Measurements from ENCODE around the gene CREB5. TPM values are rescaled to one million over a fixed set of nuclear protein-coding genes. Genes with fewer than 3 reads are reported as not detected.
A peak's percentile ranks its signal among the peaks of the same experiment; 100 is the strongest.

Gene CREB5
- total RNA-seq, 1 experiment from 2014 or later, result 5.2 TPM

DNA sequence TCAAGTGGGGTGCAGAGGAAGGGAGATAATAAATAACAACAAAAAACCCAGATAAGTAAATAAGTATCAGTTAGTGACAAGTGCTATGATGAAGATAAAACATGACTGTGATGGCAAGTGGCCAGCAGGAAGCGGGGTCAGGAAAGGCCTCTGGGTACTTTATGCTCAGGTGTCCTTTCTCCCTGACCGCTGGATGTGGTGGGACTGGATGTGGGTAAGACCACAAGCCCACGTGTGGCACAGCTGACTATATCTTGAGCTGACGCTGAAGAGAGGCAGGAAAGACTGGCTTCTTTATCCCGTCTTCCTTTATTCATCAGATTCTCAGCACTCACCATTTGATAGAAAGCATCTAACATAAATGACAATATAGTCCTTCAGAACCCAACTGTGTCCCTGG lies 87.8 kb downstream of the CREB5 start:
- H3K9ac ChIP-seq (ENCODE audit: low read length), result no peak overlapping the region
- no peaks in the 10 kb centered on the region for H3K9me3 ChIP-seq (ENCODE audit: low read length)
- DNase-seq (no peak), ATAC-seq (no peak)
- H3K4me2 ChIP-seq (ENCODE audit: low read length), result no peak overlapping the region
- H3K27ac ChIP-seq (ENCODE audit: low read length), result no peak overlapping the region
- CTCF ChIA-PET, result no interaction called here
- no peaks in the 10 kb centered on the region for H3K27me3 ChIP-seq (ENCODE audit: low read length)
- no peak overlapping the region for H3K4me3 ChIP-seq (ENCODE audit: low read length)
- no peaks in the 10 kb centered on the region for H3K4me1 ChIP-seq (ENCODE audit: insufficient read depth, low read length)
- H3F3A ChIP-seq (ENCODE audit: low read length, unreplicated experiment), result no peaks in the 10 kb centered on the region
- intact Hi-C loops (cut with micrococcal nuclease), result no loop called here
- H3K79me2 ChIP-seq (ENCODE audit: low read length), result no peaks in the 10 kb centered on the region
- POLR2A ChIA-PET (ENCODE audit: unreplicated experiment), result no interaction called here
- H3K9me2 ChIP-seq (replicated peaks; ENCODE audit: low read length), result no peaks in the 10 kb centered on the region
- BruUV-seq (replicated peaks), result no TSS peak
- TF ChIP-seq, protein P1, sequence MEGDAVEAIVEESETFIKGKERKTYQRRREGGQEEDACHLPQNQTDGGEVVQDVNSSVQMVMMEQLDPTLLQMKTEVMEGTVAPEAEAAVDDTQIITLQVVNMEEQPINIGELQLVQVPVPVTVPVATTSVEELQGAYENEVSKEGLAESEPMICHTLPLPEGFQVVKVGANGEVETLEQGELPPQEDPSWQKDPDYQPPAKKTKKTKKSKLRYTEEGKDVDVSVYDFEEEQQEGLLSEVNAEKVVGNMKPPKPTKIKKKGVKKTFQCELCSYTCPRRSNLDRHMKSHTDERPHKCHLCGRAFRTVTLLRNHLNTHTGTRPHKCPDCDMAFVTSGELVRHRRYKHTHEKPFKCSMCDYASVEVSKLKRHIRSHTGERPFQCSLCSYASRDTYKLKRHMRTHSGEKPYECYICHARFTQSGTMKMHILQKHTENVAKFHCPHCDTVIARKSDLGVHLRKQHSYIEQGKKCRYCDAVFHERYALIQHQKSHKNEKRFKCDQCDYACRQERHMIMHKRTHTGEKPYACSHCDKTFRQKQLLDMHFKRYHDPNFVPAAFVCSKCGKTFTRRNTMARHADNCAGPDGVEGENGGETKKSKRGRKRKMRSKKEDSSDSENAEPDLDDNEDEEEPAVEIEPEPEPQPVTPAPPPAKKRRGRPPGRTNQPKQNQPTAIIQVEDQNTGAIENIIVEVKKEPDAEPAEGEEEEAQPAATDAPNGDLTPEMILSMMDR (conservative IDR thresholded peaks at IDR 0.05; ENCODE audit: low read depth, low read length), result no peak
- TF ChIP-seq EZH2 (IDR thresholded peaks at IDR 0.05; ENCODE audit: low read length, unreplicated experiment) (no peak), EZH2phosphoT487 (IDR thresholded peaks at IDR 0.05; ENCODE audit: borderline replicate concordance, low read length) (no peak)
- H3K36me3 ChIP-seq (ENCODE audit: low read depth, low read length), result no peaks in the 10 kb centered on the region
- H2AFZ ChIP-seq (ENCODE audit: low read length), result no peak overlapping the region
- H4K20me1 ChIP-seq (ENCODE audit: low read length), result no peaks in the 10 kb centered on the region

DNA sequence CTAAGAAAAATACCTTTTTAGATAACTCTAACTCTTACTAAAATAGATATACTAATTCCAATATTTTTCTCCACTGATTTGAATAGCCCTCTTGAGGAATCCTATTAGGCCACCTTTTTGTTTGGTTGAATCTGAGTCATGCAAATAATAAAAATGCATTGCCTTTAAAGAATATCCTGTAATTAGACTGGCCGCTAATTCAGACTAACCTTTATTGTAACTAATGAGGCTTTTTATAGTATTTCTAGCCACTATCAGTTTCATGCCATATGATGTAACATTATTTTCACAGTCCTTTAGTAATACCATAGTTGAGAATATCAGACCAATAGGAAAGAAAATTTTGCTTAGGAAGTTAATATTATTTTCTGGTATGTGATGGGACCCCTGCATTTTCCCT lies 90.1 kb downstream of the CREB5 start:
- ATAC-seq (no peak), DNase-seq (no peak)
- no peaks in the 10 kb centered on the region for H3K36me3 ChIP-seq (ENCODE audit: low read depth, low read length)
- no peaks in the 10 kb centered on the region for H3K27me3 ChIP-seq (ENCODE audit: low read length)
- no peak overlapping the region for H3K27ac ChIP-seq (ENCODE audit: low read length)
- no peak overlapping the region for H3K4me2 ChIP-seq (ENCODE audit: low read length)
- ChIA-PET POLR2A (ENCODE audit: unreplicated experiment) (no interaction called here), CTCF (no interaction called here)
- no TSS peak for BruUV-seq (replicated peaks)
- no peaks in the 10 kb centered on the region for H3K4me1 ChIP-seq (ENCODE audit: insufficient read depth, low read length)
- H3K79me2 ChIP-seq (ENCODE audit: low read length), result no peaks in the 10 kb centered on the region
- H4K20me1 ChIP-seq (ENCODE audit: low read length), result no peaks in the 10 kb centered on the region
- intact Hi-C loops (cut with micrococcal nuclease), result no loop called here
- H3K9ac ChIP-seq (ENCODE audit: low read length), result no peak overlapping the region
- H3F3A ChIP-seq (ENCODE audit: low read length, unreplicated experiment), result no peaks in the 10 kb centered on the region
- H2AFZ ChIP-seq (ENCODE audit: low read length), result no peak overlapping the region
- no peaks in the 10 kb centered on the region for H3K9me2 ChIP-seq (replicated peaks; ENCODE audit: low read length)
- no peak overlapping the region for H3K4me3 ChIP-seq (ENCODE audit: low read length)
- no peak for TF ChIP-seq EZH2 (IDR thresholded peaks at IDR 0.05; ENCODE audit: low read length, unreplicated experiment)
- TF ChIP-seq EZH2phosphoT487 (IDR thresholded peaks at IDR 0.05; ENCODE audit: borderline replicate concordance, low read length), result no peak
- TF ChIP-seq, protein P1 (conservative IDR thresholded peaks at IDR 0.05; ENCODE audit: low read depth, low read length), result no peak
- no peaks in the 10 kb centered on the region for H3K9me3 ChIP-seq (ENCODE audit: low read length)

DNA sequence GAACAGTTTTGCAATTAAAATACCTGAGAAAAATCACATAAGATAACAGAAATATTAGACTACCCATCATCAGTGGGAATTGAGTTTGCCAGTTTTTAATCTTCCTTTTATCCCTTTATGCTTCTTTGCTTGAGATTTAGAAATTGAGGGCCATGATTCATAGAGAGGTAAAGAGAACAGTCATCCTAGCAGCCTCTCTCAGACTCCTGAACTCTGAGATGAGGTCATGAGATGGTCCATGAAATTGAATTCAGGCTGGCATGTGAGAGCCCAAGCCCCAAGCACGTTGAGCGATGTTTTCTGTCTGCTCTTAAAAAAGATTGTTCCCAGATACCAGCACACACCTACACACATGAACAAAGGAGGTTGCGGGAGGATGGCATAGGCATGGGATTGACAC lies 91.1 kb downstream of the CREB5 start:
- BruUV-seq (replicated peaks), result no TSS peak
- DNase-seq (peak; percentile 17), ATAC-seq (no peak)
- Histone ChIP-seq H3K9me2 (replicated peaks; ENCODE audit: low read length) (no peaks in the 10 kb centered on the region), H3K9ac (ENCODE audit: low read length) (no peak overlapping the region), H3F3A (ENCODE audit: low read length, unreplicated experiment) (no peaks in the 10 kb centered on the region), H3K27me3 (ENCODE audit: low read length) (no peaks in the 10 kb centered on the region), H3K36me3 (ENCODE audit: low read depth, low read length) (no peaks in the 10 kb centered on the region), H2AFZ (ENCODE audit: low read length) (no peak overlapping the region), H3K4me3 (ENCODE audit: low read length) (no peak overlapping the region), H3K9me3 (ENCODE audit: low read length) (no peaks in the 10 kb centered on the region), H3K4me1 (ENCODE audit: insufficient read depth, low read length) (no peaks in the 10 kb centered on the region), H3K4me2 (ENCODE audit: low read length) (no peak overlapping the region), H3K27ac (ENCODE audit: low read length) (no peak overlapping the region), H3K79me2 (ENCODE audit: low read length) (no peaks in the 10 kb centered on the region), H4K20me1 (ENCODE audit: low read length) (no peaks in the 10 kb centered on the region)
- TF ChIP-seq, protein P1 (conservative IDR thresholded peaks at IDR 0.05; ENCODE audit: low read depth, low read length), result no peak
- TF ChIP-seq EZH2phosphoT487 (IDR thresholded peaks at IDR 0.05; ENCODE audit: borderline replicate concordance, low read length), result no peak
- TF ChIP-seq EZH2 (IDR thresholded peaks at IDR 0.05; ENCODE audit: low read length, unreplicated experiment), result no peak
- POLR2A ChIA-PET (ENCODE audit: unreplicated experiment), result no interaction called here
- CTCF ChIA-PET, result no interaction called here
- intact Hi-C loops (cut with micrococcal nuclease), result no loop called here

Measured in PC-3 (cell line).